GM19438 (cell line): ENCODE data around the gene GABRD.

Experiments used
- ATAC-seq: cut with Tn5 transposase; IDR thresholded peaks from one replicate; pipeline ENCODE4 v1.9.1; 2021; ENCODE audit warnings: low read depth; ENCODE audit not compliant: unreplicated experiment

GABRD gene

DNA sequence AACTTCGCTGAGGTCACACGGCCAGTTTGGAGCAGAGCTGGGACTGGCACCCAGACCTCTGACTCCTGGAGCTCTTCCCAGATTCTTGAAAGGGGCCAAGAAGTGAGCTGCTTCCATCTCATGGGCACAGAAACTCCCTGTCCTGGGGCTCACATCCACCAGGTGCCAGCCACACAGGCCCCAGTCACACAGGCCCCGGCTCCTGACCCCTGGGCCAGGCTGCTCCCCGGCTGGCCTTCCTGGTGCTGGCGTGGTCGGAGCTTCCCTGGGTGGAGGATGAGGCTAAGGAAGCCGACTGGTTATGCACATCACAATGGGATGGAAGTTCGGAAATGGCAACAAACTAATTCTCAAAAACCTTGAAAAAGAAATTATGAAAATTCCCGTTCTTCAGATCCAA, 3.0 kb upstream of the GABRD start:
- ATAC-seq = no peak

GRCh38 chr1:2018217-2019171, 651 bp upstream of the GABRD start:
- ATAC-seq = no peak

DNA sequence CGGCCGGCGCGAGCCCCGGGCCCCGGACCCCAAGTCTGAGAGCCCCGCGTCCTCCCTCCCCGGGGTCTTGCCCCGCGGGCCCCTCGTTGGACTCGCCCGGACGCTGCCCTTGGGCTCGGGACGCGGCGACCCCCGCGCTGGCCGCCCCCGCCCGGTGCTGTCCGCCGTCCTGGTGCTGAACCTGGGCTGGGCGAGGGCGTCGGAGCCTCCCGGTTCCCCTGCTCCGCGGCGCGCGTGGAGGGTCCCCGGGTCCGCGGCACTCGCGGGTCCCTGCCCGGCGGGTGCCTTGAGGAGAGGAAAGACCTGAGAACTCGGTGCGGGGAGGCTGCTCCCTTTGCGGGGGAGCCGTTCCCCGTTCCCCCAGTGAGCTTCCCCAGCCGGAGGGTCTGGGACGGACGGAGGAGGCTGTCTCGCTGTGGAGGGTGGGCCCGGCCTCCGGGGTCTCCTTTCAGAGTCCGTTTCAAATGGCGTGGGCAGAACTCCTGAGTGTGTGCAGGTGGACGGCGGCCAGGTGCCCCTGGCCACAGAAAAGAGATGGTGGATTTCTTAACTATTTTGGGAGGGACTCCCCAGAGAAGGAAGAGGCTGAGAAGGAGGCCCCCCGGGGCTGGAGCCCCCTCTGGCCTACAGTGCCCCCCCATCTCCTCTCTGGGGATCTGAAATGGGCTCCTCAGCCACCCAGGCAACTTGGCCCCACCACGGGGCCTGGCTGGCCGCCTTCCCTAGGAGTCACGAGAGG, 595 bp downstream of the GABRD start:
- ATAC-seq = no peak

GRCh38 chr1:2020310-2020655, 1.1 kb downstream of the GABRD start:
- ATAC-seq = no peak

DNA sequence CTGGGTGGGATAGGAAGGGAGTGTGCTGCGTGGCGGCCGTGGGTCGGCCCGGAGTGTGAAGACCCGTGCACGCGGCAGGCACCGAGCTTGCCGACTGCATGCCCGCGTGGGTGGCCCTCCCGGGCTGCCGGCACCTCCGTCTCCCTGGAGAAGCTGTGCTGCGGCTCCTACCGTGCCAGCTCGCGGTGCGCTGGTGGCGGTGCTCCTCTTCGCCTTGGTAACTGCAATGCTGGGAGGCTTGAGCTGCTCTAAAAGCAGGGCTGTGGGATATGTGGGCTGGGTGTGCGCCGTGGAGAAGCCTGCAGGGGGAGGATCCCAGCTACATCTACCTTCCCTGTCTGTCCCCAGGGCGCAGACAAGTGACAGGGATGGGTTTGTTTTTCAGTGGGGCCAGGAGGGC, 2.4 kb downstream of the GABRD start:
- no peak for ATAC-seq

- no peak for ATAC-seq
Observed at GRCh38 chr1:2022063-2022770, 3.1 kb downstream of the GABRD start.

DNA sequence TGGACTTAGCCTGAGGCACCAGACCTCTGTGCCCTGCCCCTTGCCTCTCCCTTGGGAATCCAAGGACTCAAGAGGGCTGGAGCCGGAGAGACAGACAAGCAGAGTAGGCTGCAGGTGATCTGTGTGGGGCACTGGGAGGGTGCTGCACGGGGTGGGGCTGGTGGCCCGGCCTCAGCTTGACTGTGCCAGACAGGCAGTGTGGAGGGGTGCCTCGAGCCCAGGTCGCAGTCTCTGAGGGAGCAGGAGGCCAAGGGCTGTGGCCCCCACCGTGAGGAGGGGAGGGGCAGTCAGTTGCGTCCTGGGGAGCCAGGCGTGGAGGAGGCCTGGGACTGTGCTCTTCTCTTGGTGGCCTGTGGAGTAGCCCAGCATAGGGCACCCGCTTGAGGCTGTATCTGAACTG, 4.0 kb downstream of the GABRD start:
- ATAC-seq = no peak

DNA sequence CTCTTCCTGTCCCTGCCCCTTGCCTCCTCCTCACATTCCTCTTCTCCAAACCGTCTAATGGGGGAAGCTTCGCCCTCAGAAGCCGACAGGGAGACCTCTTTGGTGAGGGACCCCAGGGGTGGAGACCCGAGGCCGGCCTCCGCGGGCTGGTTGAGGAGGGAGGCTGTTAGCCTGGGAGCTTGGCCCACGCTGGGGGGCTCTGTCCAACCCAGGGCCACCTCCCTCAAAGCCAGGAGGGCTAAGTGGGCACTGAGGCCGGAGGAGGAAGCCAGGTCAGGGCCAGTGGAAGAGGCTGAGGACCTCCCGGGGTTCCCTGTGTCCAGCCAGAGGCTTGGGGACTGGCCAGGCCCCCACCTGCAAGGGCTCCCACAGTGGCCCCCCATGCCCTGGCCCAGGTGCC, 5.3 kb downstream of the GABRD start:
- no peak for ATAC-seq

DNA sequence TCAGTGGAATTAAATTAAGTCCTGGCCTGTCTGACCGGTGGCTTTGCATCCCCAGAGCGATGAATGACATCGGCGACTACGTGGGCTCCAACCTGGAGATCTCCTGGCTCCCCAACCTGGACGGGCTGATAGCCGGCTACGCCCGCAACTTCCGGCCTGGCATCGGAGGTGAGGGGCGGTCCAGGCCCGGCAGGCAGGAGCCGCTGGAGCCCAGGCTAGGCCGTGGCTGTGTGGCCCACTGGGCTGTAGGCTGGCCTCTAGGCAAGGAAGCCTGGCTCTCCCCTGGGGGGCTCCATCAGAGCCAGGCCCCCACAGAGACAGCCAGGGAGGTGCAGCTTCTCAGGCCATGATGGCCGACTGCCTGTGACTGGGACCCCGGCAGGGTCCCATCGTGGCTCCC, 5.7 kb downstream of the GABRD start:
- no peak for ATAC-seq

DNA sequence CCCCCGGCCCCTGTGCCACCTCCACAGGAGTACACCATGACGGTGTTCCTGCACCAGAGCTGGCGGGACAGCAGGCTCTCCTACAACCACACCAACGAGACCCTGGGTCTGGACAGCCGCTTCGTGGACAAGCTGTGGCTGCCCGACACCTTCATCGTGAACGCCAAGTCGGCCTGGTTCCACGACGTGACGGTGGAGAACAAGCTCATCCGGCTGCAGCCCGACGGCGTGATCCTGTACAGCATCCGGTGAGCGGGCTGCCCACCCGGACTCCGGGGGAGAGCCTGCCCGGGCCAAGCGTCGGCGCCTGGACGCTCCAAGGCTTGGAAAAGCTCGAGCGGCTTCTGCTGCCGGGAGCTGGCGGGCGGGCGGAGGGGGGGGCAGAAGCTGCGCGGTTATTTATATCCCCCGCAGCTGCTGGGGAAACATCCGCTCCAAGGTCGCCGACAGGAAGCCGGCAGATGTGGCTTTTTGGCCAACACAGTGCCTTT, 6.4 kb downstream of the GABRD start:
- no peak for ATAC-seq

DNA sequence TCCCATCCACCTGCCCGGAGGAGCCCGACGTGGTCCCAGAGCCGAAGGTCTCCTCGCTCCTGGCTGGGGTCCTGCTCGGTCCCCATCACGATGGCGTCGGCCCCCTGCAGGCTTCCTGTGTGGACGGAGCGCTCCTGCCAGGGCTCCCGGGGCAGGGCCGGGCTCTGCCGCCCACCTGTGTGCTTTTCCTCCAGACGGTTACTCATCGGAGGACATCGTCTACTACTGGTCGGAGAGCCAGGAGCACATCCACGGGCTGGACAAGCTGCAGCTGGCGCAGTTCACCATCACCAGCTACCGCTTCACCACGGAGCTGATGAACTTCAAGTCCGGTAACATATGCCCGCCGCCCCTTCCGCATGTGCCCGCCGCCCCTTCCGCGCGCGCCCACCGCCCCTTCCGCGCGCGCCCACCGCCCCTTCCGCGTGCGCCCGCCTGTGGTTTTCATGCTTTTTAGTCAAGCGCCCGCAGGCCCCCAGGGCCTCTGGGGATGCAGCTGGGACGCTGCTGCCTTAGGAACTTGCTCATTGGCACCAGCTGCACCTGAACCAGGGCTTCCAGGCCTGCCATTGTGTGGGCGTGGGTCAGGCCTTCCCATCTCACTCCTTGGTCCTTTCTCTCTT, 8.9 kb downstream of the GABRD start:
- no peak for ATAC-seq

DNA sequence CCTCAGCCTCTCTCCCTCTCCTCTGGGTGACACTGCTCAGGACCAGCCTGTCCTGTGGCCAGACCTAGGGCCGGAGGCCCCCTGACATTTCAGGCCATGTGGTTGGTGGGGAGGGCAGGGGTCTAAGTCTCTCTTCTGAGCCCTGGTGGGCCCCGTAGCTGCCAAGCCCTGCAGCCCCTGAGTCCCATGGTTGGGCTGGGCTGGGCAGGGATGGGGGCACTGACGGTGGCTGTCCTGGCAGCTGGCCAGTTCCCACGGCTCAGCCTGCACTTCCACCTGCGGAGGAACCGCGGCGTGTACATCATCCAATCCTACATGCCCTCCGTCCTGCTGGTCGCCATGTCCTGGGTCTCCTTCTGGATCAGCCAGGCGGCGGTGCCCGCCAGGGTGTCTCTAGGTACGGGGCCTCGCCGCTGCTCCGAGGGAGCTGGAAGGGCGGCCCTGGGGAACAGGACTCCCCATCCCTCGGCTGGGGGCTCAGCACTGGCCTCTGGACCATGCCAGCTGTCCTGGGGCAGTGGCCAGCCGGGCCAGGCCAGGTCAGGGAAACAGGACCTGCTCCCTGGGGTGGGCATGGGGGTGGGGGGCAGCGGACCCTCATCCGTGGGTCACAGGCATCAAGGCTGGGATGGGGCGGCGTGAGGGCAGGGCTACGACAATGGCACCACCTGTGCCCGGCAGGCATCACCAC, 9.9 kb downstream of the GABRD start:
- ATAC-seq = no peak

- no peak for ATAC-seq
Observed at GRCh38 chr1:2029561-2029960, 10.4 kb downstream of the GABRD start.

- ATAC-seq = no peak
Observed at GRCh38 chr1:2030076-2030871, 11.1 kb downstream of the GABRD start.

GRCh38 chr1:2031546-2032540, 12.7 kb downstream of the GABRD start:
- ATAC-seq = no peak

DNA sequence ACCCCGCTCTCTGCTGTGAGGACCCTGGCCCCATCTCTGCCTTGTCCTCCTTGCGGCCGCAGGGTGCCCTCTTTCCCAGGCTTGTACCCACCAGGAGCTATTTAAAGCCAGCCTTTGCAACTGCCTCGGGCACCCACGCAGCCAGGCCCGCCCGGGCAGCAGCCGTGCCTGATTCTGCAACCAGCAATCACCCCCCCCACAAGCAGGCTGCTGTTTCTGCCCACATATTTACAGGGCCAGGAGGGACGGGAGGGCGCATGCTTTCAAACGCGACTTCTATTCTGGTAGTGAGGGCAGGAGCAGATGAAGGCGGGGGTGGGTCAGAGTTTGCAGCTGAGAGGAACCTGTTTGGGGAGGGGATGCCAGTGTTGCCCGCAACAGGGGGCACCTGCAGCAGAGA, 13.6 kb downstream of the GABRD start:
- ATAC-seq = no peak

DNA sequence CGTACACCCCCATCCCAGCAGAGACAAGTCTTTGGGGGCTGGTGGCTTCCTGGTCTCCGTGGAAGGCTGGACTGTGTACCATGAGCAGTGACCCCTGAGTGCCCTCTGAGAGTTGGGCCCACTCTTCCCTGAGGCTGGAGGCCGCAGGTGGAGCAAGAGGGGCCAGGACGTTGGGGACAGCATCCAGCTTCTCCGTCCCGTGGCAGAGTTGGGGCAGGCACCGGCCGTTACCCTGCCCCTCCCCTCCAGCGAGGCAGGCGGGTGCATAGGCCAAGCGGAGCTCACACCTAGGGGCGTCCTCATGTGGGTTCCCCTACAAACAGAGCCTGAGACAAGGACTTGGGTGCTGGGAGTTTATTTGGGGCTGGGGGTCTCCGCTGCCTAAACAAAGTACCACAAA, 14.0 kb downstream of the GABRD start:
- no peak for ATAC-seq

- ATAC-seq = no peak
Observed at GRCh38 chr1:2036287-2036686, 17.1 kb downstream of the GABRD start.
